Measurements from ENCODE around the gene ACER3.
"Not testable (repeated sequence)": the region's sequence is repeated elsewhere in the genome, so short reads cannot be mapped to it uniquely, and the experiment has no call there.

The ACER3 gene

GRCh38 chr11:76836613-76837291, 24.0 kb upstream of the ACER3 start:
- DNase-seq (ENCODE audit: low spot score): no peak

GRCh38 chr11:76837696-76838677, 22.7 kb upstream of the ACER3 start:
- no peak for DNase-seq (ENCODE audit: low spot score)

GRCh38 chr11:76838678-76839068, 22.0 kb upstream of the ACER3 start:
- DNase-seq (ENCODE audit: low spot score): no peak

GRCh38 chr11:76839311-76839710, 21.4 kb upstream of the ACER3 start:
- DNase-seq (ENCODE audit: low spot score): no peak

- DNase-seq (ENCODE audit: low spot score): no peak
Observed at GRCh38 chr11:76841923-76842452, 18.7 kb upstream of the ACER3 start.

- DNase-seq (ENCODE audit: low spot score): no peak
Observed at GRCh38 chr11:76843907-76844306, 16.8 kb upstream of the ACER3 start.

DNA sequence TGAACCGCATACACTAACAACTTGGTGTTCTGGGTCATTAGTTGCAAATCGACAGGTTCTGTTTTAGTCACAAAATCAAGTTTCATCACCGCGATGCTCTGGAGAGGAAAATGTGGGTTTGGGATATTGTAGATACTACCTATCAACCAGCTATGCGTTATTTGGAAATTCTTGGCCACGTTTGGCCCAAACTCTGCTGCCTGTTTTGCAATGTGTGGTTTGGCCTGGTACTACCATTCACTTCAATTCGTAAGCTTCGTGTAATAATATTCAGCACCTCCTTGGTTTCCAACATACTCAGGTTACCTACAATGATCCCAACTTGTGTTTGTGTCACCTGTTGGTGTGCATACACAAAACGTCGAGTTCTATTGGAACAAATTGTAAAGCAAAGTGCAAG, 16.2 kb upstream of the ACER3 start:
- no peak for DNase-seq (ENCODE audit: low spot score)

- DNase-seq (ENCODE audit: low spot score): no peak
Observed at GRCh38 chr11:76845069-76845468, 15.6 kb upstream of the ACER3 start.

GRCh38 chr11:76846441-76846840, 14.3 kb upstream of the ACER3 start:
- no peak for DNase-seq (ENCODE audit: low spot score)

- DNase-seq (ENCODE audit: low spot score): no peak
Observed at GRCh38 chr11:76849376-76849775, 11.3 kb upstream of the ACER3 start.

DNA sequence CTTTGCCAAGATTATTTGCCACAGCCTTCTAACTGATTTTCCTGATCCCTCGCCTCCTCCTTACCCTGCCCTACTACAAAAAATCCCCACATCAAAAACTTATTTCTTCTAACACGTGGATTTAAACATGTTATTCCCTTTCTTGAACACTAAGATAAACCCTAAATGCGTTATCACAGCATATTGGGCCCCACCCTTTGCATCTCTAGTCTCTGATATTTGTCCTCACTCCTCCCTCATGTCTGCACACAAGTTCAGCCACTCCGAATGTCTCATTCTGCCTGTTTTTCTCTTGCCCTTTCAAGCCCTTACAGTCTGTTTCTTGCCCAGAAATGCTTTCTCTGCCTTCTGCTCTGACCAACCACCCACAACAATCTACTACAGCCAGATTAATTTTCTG, 10.6 kb upstream of the ACER3 start:
- no peak for DNase-seq (ENCODE audit: low spot score)

DNA sequence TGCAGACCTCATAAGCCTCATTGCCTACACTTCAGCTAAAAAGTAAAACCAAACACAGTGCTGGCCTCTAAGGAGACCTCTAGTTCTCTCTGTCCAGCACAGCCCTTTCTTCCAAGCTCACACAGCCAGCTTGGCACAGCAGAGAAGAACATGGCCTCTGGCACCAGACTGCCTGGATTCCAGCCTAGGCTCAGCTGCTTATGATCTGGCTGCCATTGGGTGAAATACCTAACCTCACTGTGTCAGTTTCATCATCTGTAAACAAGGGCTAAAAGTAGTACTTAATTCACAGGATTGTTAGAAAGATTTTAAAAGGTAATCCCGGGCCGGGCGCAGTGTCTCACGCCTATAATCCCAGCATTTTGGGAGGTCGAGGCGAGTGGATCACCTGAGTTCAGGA, 9.9 kb upstream of the ACER3 start:
- DNase-seq (ENCODE audit: low spot score): no peak

- DNase-seq (ENCODE audit: low spot score): no peak
Observed at GRCh38 chr11:76854709-76855108, 6.0 kb upstream of the ACER3 start.

GRCh38 chr11:76855670-76856069, 5.0 kb upstream of the ACER3 start:
- not testable (repeated sequence) for DNase-seq (ENCODE audit: low spot score)

DNA sequence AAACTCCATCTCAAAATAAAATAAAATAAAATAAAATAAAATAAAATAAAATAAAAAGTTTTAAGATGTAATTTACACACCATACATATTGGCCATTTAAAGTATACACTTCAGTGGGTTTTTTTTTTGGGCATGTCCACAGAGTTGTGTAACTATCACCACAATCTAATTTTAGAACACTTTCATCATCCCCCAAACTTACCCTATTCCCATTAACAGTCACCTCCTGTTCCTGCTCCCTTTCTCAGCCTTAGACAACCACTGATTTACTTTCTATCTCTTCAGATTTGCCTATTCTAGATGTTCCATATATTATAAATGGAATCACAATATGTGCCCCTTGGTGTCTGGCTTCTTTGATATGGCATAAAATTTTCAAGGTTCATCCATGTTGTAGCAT, 4.6 kb upstream of the ACER3 start:
- no peak for DNase-seq (ENCODE audit: low spot score)

DNA sequence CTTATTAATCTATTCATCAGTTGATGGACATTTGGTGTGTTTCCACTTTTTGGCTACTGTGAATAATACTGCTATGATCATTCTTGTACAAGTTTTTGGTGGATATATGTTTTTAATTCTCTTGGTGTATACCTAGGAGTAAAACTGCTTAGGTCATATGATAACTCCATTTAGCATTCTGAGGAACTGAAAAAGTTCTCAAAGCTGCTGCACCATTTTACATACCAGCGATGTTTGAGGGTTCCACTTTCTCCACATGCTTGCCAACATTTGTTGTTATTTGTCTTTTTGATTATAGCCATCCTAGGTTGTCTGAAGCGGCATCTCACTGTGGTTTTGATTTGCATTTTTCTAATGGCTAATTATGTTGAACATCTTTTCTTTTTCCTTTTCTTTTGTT, 4.1 kb upstream of the ACER3 start:
- DNase-seq (ENCODE audit: low spot score): no peak

DNA sequence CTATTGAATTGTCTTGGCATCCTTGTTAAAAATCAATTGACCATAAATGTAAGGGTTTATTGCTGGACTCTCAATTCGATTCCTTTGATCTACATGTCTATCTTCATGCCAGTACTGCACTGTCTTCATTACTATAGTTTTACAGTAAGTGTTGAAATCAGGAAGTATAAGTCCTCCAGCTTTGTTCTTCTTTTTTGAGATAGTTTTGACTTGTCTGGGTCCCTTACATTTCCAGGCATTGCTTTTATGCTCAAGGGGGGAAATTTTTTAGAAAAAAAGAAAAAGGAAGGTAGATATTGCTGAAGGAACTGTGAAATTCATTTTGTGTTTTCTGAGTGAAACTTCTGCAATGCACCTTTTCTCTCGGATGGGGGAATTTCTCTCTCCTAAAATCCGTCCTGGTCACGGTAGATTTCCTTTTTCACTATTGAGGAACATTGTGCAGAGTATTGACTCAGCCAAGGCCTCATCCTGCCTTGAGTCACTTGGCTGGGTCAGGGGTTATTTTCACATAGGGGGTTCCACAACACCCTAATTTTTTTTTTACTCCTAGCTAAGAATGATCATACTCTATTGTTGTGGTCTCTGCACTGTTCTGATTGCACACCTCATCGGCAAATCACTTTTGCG, 2.8 kb upstream of the ACER3 start:
- DNase-seq (ENCODE audit: low spot score): no peak

- DNase-seq (ENCODE audit: low spot score): no peak
Observed at GRCh38 chr11:76859708-76860227, 950 bp upstream of the ACER3 start.

GRCh38 chr11:76861490-76861953, 804 bp downstream of the ACER3 start:
- DNase-seq (ENCODE audit: low spot score): no peak

DNA sequence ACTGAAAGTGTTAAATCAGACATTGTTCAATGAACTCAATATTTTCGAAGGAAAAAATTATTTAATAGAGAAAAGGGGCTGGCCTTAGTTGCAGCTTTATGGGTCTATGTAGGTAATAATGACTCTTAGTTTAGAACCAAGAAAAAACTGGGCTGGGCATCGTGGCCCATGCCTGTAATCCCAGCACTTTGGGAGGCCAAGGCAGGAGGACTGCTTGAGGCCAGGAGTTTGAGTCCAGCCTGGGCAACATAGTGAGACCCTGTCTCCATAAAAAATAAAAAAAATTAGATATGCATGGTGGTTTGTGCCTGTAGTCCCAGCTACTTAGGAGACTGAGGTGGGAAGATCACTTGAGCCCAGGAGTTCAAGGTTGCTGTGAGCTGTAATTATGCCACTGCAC, 2.1 kb downstream of the ACER3 start:
- not testable (repeated sequence) for DNase-seq (ENCODE audit: low spot score)

GRCh38 chr11:76863196-76863777, 2.6 kb downstream of the ACER3 start:
- no peak for DNase-seq (ENCODE audit: low spot score)

Data from hematopoietic multipotent progenitor cell treated with erythropoietin and hydrocortisone succinate and interleukin-3 and kit ligand, for 17 days (in vitro differentiated cells).